Measurements from ENCODE around the gene RPS24. TPM values are rescaled to one million over a fixed set of nuclear protein-coding genes. Genes with fewer than 3 reads are reported as not detected.

The RPS24 gene
- total and polyA plus RNA-seq, 2 experiments from 2014 or later: 2,362 to 3,638 TPM

- Histone ChIP-seq H3K79me2 (replicated peaks; ENCODE audit: insufficient read depth) (no peaks in the 10 kb centered on the region), H3K27ac (ENCODE audit: low read depth) (no peak overlapping the region), H3K4me3 (no peak overlapping the region), H3K36me3 (ENCODE audit: insufficient read depth) (peaks cover 78% of the 10 kb centered on the region), H3K4me1 (ENCODE audit: insufficient read depth) (no peaks in the 10 kb centered on the region), H2AFZ (no peak overlapping the region), H3K4me2 (no peak overlapping the region), H3F3A (replicated peaks; ENCODE audit: low read depth) (no peaks in the 10 kb centered on the region; the same call in 1 of the 2 replicates), H3K27me3 (ENCODE audit: insufficient read depth) (no peaks in the 10 kb centered on the region), H4K20me1 (replicated peaks; ENCODE audit: insufficient read depth) (peaks cover 7% of the 10 kb centered on the region), H3K9me2 (ENCODE audit: insufficient read depth) (no peaks in the 10 kb centered on the region)
- Mint-ChIP-seq H3K27me3 (ENCODE audit: insufficient read depth, low read depth, poor library complexity) (no peaks in the 10 kb centered on the region), H3K4me3 (no peak overlapping the region), H3K4me1 (no peaks in the 10 kb centered on the region), H3K9me3 (no peaks in the 10 kb centered on the region), H3K36me3 (ENCODE audit: low read depth) (peaks cover 98% of the 10 kb centered on the region), H3K27ac (no peak overlapping the region)
- DNase-seq (ENCODE audit: low spot score): no peak
- no peak for ATAC-seq
- TF ChIP-seq, protein P1, sequence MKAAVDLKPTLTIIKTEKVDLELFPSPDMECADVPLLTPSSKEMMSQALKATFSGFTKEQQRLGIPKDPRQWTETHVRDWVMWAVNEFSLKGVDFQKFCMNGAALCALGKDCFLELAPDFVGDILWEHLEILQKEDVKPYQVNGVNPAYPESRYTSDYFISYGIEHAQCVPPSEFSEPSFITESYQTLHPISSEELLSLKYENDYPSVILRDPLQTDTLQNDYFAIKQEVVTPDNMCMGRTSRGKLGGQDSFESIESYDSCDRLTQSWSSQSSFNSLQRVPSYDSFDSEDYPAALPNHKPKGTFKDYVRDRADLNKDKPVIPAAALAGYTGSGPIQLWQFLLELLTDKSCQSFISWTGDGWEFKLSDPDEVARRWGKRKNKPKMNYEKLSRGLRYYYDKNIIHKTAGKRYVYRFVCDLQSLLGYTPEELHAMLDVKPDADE (IDR thresholded peaks at IDR 0.05): no peak
- TF ChIP-seq REST (IDR thresholded peaks at IDR 0.05; ENCODE audit: unreplicated experiment) (no peak), ZNF462 (CRISPR knock-in tag; IDR thresholded peaks at IDR 0.05) (no peak), JUNB (IDR thresholded peaks at IDR 0.05; ENCODE audit: unreplicated experiment) (no peak)
- TF ChIP-seq, protein P2, sequence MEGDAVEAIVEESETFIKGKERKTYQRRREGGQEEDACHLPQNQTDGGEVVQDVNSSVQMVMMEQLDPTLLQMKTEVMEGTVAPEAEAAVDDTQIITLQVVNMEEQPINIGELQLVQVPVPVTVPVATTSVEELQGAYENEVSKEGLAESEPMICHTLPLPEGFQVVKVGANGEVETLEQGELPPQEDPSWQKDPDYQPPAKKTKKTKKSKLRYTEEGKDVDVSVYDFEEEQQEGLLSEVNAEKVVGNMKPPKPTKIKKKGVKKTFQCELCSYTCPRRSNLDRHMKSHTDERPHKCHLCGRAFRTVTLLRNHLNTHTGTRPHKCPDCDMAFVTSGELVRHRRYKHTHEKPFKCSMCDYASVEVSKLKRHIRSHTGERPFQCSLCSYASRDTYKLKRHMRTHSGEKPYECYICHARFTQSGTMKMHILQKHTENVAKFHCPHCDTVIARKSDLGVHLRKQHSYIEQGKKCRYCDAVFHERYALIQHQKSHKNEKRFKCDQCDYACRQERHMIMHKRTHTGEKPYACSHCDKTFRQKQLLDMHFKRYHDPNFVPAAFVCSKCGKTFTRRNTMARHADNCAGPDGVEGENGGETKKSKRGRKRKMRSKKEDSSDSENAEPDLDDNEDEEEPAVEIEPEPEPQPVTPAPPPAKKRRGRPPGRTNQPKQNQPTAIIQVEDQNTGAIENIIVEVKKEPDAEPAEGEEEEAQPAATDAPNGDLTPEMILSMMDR (conservative IDR thresholded peaks at IDR 0.05; ENCODE audit: low read depth in 2 of 2): no peak
Measured at GRCh38 chr10:77987671-77988255, 45.9 kb upstream of the RPS24 start.
